ENCODE results near the gene ATIC.

The ATIC gene

GRCh38 chr2:215365184-215365658, 53.4 kb downstream of the ATIC start:
- H3K27ac ChIP-seq = no peak overlapping the region
- TF ChIP-seq ZFX (IDR thresholded peaks at IDR 0.05; ENCODE audit: borderline replicate concordance) (no peak), CTCF (IDR thresholded peaks at IDR 0.05) (no peak)

- no peak for TF ChIP-seq CTCF (IDR thresholded peaks at IDR 0.05)
- no peak for TF ChIP-seq ZFX (IDR thresholded peaks at IDR 0.05; ENCODE audit: borderline replicate concordance)
Observed at GRCh38 chr2:215366440-215367032, 54.7 kb downstream of the ATIC start.

GRCh38 chr2:215367662-215368492, 56.0 kb downstream of the ATIC start:
- TF ChIP-seq CTCF (IDR thresholded peaks at IDR 0.05) (no peak), ZFX (IDR thresholded peaks at IDR 0.05; ENCODE audit: borderline replicate concordance) (no peak)
- H3K27ac ChIP-seq = no peak overlapping the region

More at GRCh38 chr2:215366440-215367032, 54.7 kb downstream of the ATIC start:
- H3K27ac ChIP-seq = no peak overlapping the region

- no peak for TF ChIP-seq ZFX (IDR thresholded peaks at IDR 0.05; ENCODE audit: borderline replicate concordance)
- TF ChIP-seq CTCF (IDR thresholded peaks at IDR 0.05) = no peak
- no peak overlapping the region for H3K27ac ChIP-seq
Observed at GRCh38 chr2:215368493-215368809, 56.6 kb downstream of the ATIC start.

GRCh38 chr2:215369181-215369760, 57.4 kb downstream of the ATIC start:
- TF ChIP-seq ZFX (IDR thresholded peaks at IDR 0.05; ENCODE audit: borderline replicate concordance) = no peak
- TF ChIP-seq CTCF (IDR thresholded peaks at IDR 0.05) = no peak
- no peak overlapping the region for H3K27ac ChIP-seq

- TF ChIP-seq CTCF (IDR thresholded peaks at IDR 0.05) (no peak), ZFX (IDR thresholded peaks at IDR 0.05; ENCODE audit: borderline replicate concordance) (no peak)
- no peak overlapping the region for H3K27ac ChIP-seq
Observed at GRCh38 chr2:215370112-215370965, 58.5 kb downstream of the ATIC start.

Measured in 22Rv1 (cell line).